Neural cell (in vitro differentiated cells): ENCODE results near the gene SLC8A1. TPM values are rescaled to one million over a fixed set of nuclear protein-coding genes. Genes with fewer than 3 reads are reported as not detected.

Source experiments
- H2AFZ ChIP-seq: fragments of 200-600, 300-800 bp; sonication (generic), shearing (Covaris generic); 2 replicates; pipeline ENCODE4 v1.6.0; 2014; ENCODE audit warnings: low read depth, mild to moderate bottlenecking, antibody characterized with exemption, low read length, moderate library complexity
- H3F3A ChIP-seq: fragments of 200-600 bp; shearing (Covaris generic); 2 replicates; pipeline ENCODE4 v1.6.1; 2016; ENCODE audit warnings: mild to moderate bottlenecking, moderate library complexity, mixed read lengths, antibody characterized with exemption, low read length; ENCODE audit not compliant: insufficient read depth, poor library complexity, severe bottlenecking
- H3K27ac ChIP-seq: fragments of 200-600, 300-800 bp; sonication (generic), shearing (Covaris generic); 2 replicates; pipeline ENCODE4 v1.5.1; 2014; ENCODE audit warnings: mild to moderate bottlenecking, low read length, moderate library complexity
- H3K27me3 ChIP-seq: fragments of 300-800, 200-600 bp; sonication (generic), shearing (Covaris generic); 2 replicates; pipeline ENCODE4 v1.6.0; 2014; ENCODE audit warnings: mild to moderate bottlenecking, low read depth, low read length, moderate library complexity; ENCODE audit not compliant: insufficient read depth
- H3K36me3 ChIP-seq: fragments of 300-800, 200-600 bp; sonication (generic), shearing (Covaris generic); 2 replicates; pipeline ENCODE4 v1.5.1; 2014; ENCODE audit warnings: mild to moderate bottlenecking, antibody characterized with exemption, low read length, moderate library complexity; ENCODE audit not compliant: insufficient read depth
- H3K4me2 ChIP-seq: fragments of 300-800, 200-600 bp; sonication (generic), shearing (Covaris generic); 2 replicates; pipeline ENCODE4 v1.6.0; 2014; ENCODE audit warnings: mild to moderate bottlenecking, low read length
- H3K4me3 ChIP-seq: fragments of 300-800, 200-600 bp; sonication (generic), shearing (Covaris generic); 2 replicates; pipeline ENCODE4 v1.5.1; 2014; ENCODE audit warnings: mild to moderate bottlenecking, low read length, moderate library complexity
- H3K79me2 ChIP-seq: fragments of 200-600 bp; shearing (Covaris generic); replicated peaks from 2 replicates; pipeline ENCODE4 v1.6.0; 2014; ENCODE audit warnings: mild to moderate bottlenecking, low read length, moderate library complexity; ENCODE audit not compliant: insufficient read depth
- H3K9ac ChIP-seq: fragments of 300-800, 200-600 bp; sonication (generic), shearing (Covaris generic); 2 replicates; pipeline ENCODE4 v1.6.1; 2016; ENCODE audit warnings: mild to moderate bottlenecking, low read length, mixed read lengths
- H3K9me2 ChIP-seq: fragments of 200-600 bp; shearing (Covaris generic); 2 replicates; pipeline ENCODE4 v1.6.1; 2016; ENCODE audit warnings: mild to moderate bottlenecking, low read length, mixed read lengths; ENCODE audit not compliant: insufficient read depth
- H3K9me3 ChIP-seq: fragments of 200-600, 300-800 bp; sonication (generic), shearing (Covaris generic); 2 replicates; pipeline ENCODE4 v1.6.1; 2016; ENCODE audit warnings: mild to moderate bottlenecking, mixed run types, low read length, moderate library complexity, mixed read lengths
- H4K20me1 ChIP-seq: fragments of 200-600 bp; shearing (Covaris generic); 2 replicates; pipeline ENCODE4 v1.6.1; 2016; ENCODE audit warnings: mild to moderate bottlenecking, mixed run types; ENCODE audit not compliant: insufficient read depth
- EP300 ChIP-seq: fragments of 450-650 bp; conservative IDR thresholded peaks from 2 replicates; pipeline ENCODE4 v1.6.1; 2014; ENCODE audit warnings: antibody characterized with exemption, mild to moderate bottlenecking, moderate library complexity; ENCODE audit not compliant: poor library complexity, severe bottlenecking
- EZH2 ChIP-seq: fragments of 200-600, 300-800 bp; shearing (Covaris generic), sonication (generic); IDR thresholded peaks from 2 replicates; pipeline ENCODE4 v1.6.1; 2014; ENCODE audit warnings: antibody characterized with exemption, low read length, borderline replicate concordance, mild to moderate bottlenecking; ENCODE audit not compliant: insufficient read depth, poor library complexity, severe bottlenecking
- MXI1 ChIP-seq: fragments of 450-650 bp; conservative IDR thresholded peaks from 2 replicates; pipeline ENCODE4 v1.6.1; 2014; ENCODE audit warnings: antibody characterized with exemption, mild to moderate bottlenecking; ENCODE audit not compliant: poor library complexity, severe bottlenecking
- POLR2AphosphoS5 ChIP-seq: IDR thresholded peaks from 2 replicates; pipeline ENCODE4 v1.6.1; 2012
- SMC3 ChIP-seq: fragments of 450-650 bp; conservative IDR thresholded peaks from 2 replicates; pipeline ENCODE4 v1.6.1; 2014; ENCODE audit warnings: antibody characterized with exemption, mild to moderate bottlenecking, moderate library complexity; ENCODE audit not compliant: poor library complexity
- polyA plus RNA-seq: library from polyadenylated mRNA; depleted of rRNA; stranded (reverse); fragments of >200 nt; gene quantifications from 2 replicates; pipeline ENCODE4 v1.2.3, GENCODE V29; 2014
- TF ChIP-seq, protein P1 (sequence below): IDR thresholded peaks from 2 replicates; pipeline ENCODE4 v1.6.1; 2012; ENCODE audit warnings: borderline replicate concordance

Gene SLC8A1
- polyA plus RNA-seq, 1 donor from 2014 or later, result 18.7 TPM

DNA sequence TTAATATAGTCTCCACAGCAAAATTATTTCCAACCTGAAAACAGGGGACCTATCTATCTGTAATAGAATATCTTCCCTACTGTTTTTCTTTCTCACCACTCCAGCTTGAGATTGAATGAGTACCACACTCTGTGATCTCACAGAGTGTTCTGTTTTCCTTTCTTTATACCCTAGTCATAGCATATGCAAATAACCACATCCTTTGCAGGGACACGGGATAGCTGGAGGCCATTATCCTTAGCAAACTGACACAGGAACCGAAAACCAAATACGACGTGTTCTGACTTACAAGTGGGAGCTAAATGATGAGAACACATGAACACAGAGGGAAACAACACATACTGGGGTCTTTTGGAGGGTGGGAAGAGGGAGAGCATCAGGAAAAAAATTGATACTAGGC lies 224.7 kb downstream of the SLC8A1 start:
- H3K9me2 ChIP-seq, result no peaks in the 10 kb centered on the region

DNA sequence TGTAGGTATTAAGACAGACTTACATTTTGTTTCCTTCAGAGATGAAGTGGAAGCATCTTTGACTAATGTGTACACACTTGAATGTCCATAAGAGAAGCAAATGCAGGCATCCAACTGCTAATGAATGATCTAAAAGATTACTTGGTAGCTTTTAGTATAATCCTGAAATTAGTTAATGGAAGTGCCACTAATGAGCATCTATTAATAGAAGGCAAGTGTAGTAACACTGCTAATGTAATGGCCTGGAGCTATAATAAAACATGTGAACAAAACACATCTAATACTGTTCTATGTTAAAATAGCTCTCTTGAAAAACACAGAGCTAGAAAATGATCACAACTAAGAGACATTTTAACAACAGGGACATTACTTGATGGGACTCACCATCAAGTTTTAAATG lies 225.3 kb downstream of the SLC8A1 start:
- Histone ChIP-seq H3K9ac (no peak overlapping the region), H3K4me3 (peak overlapping the region; percentile 40), H3K36me3 (no peaks in the 10 kb centered on the region), H3K4me2 (no peak overlapping the region), H3K27me3 (no peaks in the 10 kb centered on the region), H3K9me2 (no peaks in the 10 kb centered on the region), H3K9me3 (no peaks in the 10 kb centered on the region), H4K20me1 (no peaks in the 10 kb centered on the region), H3F3A (no peaks in the 10 kb centered on the region), H2AFZ (no peak overlapping the region), H3K27ac (peak overlapping the region; percentile 82), H3K79me2 (no peaks in the 10 kb centered on the region)
- TF ChIP-seq SMC3, result no peak
- TF ChIP-seq, protein P1, sequence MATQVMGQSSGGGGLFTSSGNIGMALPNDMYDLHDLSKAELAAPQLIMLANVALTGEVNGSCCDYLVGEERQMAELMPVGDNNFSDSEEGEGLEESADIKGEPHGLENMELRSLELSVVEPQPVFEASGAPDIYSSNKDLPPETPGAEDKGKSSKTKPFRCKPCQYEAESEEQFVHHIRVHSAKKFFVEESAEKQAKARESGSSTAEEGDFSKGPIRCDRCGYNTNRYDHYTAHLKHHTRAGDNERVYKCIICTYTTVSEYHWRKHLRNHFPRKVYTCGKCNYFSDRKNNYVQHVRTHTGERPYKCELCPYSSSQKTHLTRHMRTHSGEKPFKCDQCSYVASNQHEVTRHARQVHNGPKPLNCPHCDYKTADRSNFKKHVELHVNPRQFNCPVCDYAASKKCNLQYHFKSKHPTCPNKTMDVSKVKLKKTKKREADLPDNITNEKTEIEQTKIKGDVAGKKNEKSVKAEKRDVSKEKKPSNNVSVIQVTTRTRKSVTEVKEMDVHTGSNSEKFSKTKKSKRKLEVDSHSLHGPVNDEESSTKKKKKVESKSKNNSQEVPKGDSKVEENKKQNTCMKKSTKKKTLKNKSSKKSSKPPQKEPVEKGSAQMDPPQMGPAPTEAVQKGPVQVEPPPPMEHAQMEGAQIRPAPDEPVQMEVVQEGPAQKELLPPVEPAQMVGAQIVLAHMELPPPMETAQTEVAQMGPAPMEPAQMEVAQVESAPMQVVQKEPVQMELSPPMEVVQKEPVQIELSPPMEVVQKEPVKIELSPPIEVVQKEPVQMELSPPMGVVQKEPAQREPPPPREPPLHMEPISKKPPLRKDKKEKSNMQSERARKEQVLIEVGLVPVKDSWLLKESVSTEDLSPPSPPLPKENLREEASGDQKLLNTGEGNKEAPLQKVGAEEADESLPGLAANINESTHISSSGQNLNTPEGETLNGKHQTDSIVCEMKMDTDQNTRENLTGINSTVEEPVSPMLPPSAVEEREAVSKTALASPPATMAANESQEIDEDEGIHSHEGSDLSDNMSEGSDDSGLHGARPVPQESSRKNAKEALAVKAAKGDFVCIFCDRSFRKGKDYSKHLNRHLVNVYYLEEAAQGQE, result no peak

More for the DNA sequence above, 224.7 kb downstream of the SLC8A1 start:
- no peaks in the 10 kb centered on the region for H3K79me2 ChIP-seq
- no peak overlapping the region for H2AFZ ChIP-seq
- H4K20me1 ChIP-seq, result no peaks in the 10 kb centered on the region
- H3K9me3 ChIP-seq, result no peaks in the 10 kb centered on the region
- H3K4me2 ChIP-seq, result no peak overlapping the region
- no peak for TF ChIP-seq EZH2
- no peak overlapping the region for H3K27ac ChIP-seq
- H3K9ac ChIP-seq, result no peak overlapping the region
- no peaks in the 10 kb centered on the region for H3K36me3 ChIP-seq
- H3F3A ChIP-seq, result no peaks in the 10 kb centered on the region
- H3K4me3 ChIP-seq, result no peak overlapping the region
- no peaks in the 10 kb centered on the region for H3K27me3 ChIP-seq

DNA sequence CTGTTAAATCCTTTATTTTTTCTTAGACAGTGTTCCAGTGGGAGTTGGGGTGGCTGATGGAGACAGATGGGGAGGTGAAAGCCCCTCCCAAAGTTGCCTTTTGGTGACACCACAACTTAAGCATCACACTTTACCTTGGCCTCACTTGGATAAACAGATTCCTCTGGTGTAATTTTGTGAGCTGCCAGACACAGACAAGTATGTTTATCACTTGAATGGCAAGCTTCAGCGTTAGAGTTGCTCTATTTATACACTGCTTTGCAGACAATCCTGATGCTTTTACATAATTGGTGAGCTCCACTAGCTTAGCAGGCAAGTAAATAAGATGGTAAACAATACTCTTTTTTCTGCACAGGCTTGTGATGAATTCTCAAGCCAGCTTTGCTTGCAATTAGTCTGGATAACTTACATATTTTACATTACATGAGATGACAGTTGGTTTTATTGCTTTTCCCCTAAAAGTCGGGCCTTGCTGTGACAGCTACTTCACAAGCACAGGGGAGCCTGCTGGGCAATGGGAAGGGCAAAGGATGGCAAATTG lies 226.2 kb downstream of the SLC8A1 start:
- H3K9me2 ChIP-seq, result no peaks in the 10 kb centered on the region
- peak overlapping the region; percentile 82 for H3K27ac ChIP-seq
- no peak overlapping the region for H3K4me2 ChIP-seq
- H3K9me3 ChIP-seq, result no peaks in the 10 kb centered on the region
- no peaks in the 10 kb centered on the region for H3K27me3 ChIP-seq
- no peaks in the 10 kb centered on the region for H4K20me1 ChIP-seq
- no peaks in the 10 kb centered on the region for H3F3A ChIP-seq
- H3K36me3 ChIP-seq, result no peaks in the 10 kb centered on the region
- H3K79me2 ChIP-seq, result no peaks in the 10 kb centered on the region
- no peak for TF ChIP-seq EP300
- TF ChIP-seq, protein P1, result no peak
- TF ChIP-seq MXI1, result no peak
- TF ChIP-seq POLR2AphosphoS5, result peak; percentile 38
- TF ChIP-seq SMC3, result no peak
- H3K9ac ChIP-seq, result peak overlapping the region; percentile 7
- no peak overlapping the region for H2AFZ ChIP-seq
- H3K4me3 ChIP-seq, result peak overlapping the region; percentile 40
